ENCODE data around the gene ADAMTS15.

GRCh38 chr11:130508913-130509312 is 60.5 kb downstream of the ADAMTS15 start:
- TF ChIP-seq POLR2A (IDR thresholded peaks at IDR 0.05): no peak
- no peak for TF ChIP-seq CTCF (IDR thresholded peaks at IDR 0.05)
